ENCODE results near the gene PLA2G6.
"Not testable (repeated sequence)": the region's sequence is repeated elsewhere in the genome, so short reads cannot be mapped to it uniquely, and the experiment has no call there.

Gene PLA2G6

DNA sequence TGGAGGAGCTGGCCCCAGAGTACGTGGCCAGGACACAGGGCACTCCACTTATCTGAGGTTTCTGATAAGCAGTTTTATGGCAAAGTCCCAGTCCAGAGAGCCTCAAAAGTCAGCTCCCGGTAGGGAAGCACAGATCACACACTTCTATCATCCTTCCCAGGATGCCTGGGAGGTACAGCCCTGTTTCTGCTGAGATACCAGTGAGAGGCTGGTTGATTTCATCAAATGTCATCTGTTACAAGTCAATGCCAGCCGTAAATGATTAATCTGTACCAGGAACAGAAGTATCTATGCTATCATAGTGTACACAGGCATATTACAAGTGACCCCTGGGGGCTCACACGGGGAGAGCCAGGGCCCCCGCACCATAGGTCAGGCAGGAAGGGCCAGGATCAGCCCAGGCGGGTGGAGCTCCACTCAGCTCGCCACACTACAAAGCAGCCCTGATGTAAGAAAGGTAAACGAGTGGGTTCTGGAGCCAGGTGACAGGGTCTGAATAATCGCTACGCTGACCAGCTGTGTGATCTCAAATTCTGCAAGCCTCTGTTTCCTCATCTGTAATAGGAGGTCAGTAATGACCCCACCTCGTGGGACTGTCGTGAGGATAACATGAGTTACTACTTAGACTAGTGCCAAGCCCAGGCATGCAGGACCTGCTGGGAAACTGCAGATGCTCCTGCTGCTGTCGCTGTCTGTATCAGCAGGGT is 17.6 kb downstream of the PLA2G6 start:
- no peak for DNase-seq (ENCODE audit: low spot score in 2 of 2)
- Mint-ChIP-seq H3K4me1 (peaks cover 32% of the 10 kb centered on the region), H3K9me3 (no peaks in the 10 kb centered on the region), H3K36me3 (ENCODE audit: insufficient read depth) (peaks cover 11% of the 10 kb centered on the region), H3K27me3 (no peaks in the 10 kb centered on the region), H3K4me3 (no peak overlapping the region), H3K27ac (ENCODE audit: low read depth) (peak overlapping the region; percentile 57)
- no peak for ATAC-seq (replicated peaks; ENCODE audit: extremely low read depth, poor library complexity, severe bottlenecking)

DNA sequence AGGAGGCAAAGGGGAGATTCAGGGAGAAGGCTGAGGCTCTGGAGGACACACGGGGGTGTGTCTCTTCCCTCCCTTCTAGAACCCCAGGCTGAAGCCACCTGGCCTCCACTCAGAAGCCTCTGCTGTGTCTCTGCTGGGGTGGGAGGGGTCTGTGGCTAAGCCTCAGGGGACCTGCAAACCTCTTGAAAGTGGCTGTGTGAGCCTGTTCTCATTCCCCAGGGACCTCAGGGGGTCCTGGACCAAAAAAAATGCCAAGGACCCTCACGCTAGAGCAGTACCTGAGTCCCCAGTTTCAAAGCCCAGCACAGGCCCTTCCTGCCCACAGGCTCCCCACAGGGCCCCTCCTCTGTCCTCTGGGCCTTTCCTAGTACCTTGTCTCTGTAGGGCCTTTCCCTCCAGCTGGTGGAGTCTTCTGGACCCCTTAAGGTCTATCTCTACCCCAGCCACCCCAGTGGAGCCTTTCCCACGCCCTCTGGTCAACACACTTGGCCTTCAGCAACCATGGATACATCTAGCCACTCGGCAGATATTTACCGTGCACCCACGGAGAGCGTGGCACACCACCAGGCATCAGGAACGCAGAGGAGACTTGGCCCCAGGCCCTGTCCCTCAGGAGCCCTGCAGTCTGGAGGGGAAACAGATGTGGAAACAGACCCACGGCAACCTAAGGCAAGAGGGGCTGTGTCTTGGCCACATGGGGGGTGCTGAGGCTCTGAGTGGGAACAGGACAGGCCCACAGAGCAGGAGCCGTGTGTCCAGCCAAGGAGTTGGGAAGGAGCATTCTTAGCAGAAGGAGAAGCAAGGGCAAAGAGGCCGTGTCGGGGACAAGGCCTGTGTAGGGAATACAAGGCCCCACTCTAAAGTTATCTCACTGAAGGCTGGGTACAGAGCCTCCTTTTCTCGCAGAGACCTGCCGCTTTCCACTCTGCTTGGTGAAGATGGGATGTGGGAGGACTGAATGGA is 18.5 kb downstream of the PLA2G6 start:
- Mint-ChIP-seq H3K36me3 (ENCODE audit: insufficient read depth) (peaks cover 9% of the 10 kb centered on the region), H3K4me3 (no peak overlapping the region), H3K27me3 (no peaks in the 10 kb centered on the region), H3K27ac (ENCODE audit: low read depth) (no peak overlapping the region), H3K9me3 (no peaks in the 10 kb centered on the region), H3K4me1 (peaks cover 32% of the 10 kb centered on the region)
- DNase-seq (ENCODE audit: low spot score in 2 of 2) (no peak), ATAC-seq (replicated peaks; ENCODE audit: extremely low read depth, poor library complexity, severe bottlenecking) (no peak)

- ATAC-seq (replicated peaks; ENCODE audit: extremely low read depth, poor library complexity, severe bottlenecking) = no peak
- Mint-ChIP-seq H3K27ac (ENCODE audit: low read depth) (no peak overlapping the region), H3K4me1 (peaks cover 17% of the 10 kb centered on the region)
These were observed 25.9 kb downstream of the PLA2G6 start for GRCh38 chr22:38155703-38156102.

GRCh38 chr22:38154563-38154915 is 27.1 kb downstream of the PLA2G6 start:
- not testable (repeated sequence) for DNase-seq (ENCODE audit: low spot score in 2 of 2); H3K4me3 Mint-ChIP-seq; H3K27ac Mint-ChIP-seq (ENCODE audit: low read depth); H3K27me3 Mint-ChIP-seq; H3K9me3 Mint-ChIP-seq; H3K36me3 Mint-ChIP-seq (ENCODE audit: insufficient read depth); ATAC-seq (replicated peaks; ENCODE audit: extremely low read depth, poor library complexity, severe bottlenecking)
- H3K4me1 Mint-ChIP-seq = peaks cover 17% of the 10 kb centered on the region

More at GRCh38 chr22:38155703-38156102, 25.9 kb downstream of the PLA2G6 start:
- no peak for DNase-seq (ENCODE audit: low spot score in 2 of 2)
- Mint-ChIP-seq H3K9me3 (no peaks in the 10 kb centered on the region), H3K27me3 (no peaks in the 10 kb centered on the region), H3K36me3 (ENCODE audit: insufficient read depth) (peaks cover 2% of the 10 kb centered on the region), H3K4me3 (no peak overlapping the region)

DNA sequence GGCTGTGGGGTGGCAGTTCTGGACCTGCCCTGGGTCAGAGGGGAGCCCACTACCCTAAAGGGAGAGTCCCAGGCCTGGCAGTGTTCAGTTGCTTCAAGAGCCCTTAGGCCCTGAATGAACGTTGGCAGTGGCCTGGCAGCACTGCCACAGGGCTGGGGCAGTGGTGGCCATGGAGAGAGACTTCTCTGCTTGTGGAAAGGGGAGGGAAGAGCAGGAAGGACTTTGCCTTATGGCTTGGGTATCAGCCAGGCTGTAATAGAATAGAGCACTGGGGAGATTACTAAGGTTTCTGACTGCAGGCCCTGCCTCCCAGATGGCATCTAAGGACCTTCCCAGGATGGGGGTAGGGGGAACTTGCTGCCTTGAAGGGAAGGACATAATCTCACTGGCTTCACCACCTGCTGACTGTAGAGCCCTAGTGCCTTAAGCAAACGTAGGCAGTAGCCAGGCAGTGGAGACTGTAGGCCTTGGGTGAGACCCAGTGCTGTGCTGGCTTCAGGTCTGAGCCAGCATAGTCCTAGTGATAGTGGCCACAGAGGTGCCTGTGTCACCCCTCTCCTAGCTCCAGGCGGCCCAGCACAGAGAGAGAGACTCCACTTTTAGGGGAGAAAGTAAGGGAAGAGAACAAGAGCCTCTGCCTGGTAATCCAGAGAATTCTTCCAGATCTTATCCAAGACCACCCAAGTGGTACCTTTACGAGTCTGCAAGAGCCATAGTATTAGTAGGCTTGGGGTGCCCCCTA is 27.6 kb downstream of the PLA2G6 start:
- Mint-ChIP-seq H3K4me3 (no peak overlapping the region), H3K27ac (ENCODE audit: low read depth) (no peak overlapping the region), H3K4me1 (peaks cover 17% of the 10 kb centered on the region)

DNA sequence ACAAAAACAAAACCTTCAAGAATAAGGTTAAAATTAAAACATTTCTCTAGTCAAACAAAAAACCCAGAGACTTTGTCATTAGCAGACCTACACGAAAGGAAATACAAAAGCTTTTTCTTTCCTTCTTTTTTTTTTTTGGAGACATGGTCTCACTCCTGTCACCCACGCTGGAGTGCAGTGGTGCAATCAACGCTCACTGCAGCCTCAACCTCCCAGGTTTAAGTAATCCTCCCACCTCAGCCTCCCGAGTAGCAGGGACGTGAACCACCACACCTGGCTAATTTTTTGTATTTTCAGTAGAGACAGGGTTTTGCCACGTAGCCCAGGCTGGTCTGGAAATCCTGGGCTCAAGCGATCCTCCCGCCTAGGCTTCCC is 30.5 kb downstream of the PLA2G6 start:
- H3K27ac Mint-ChIP-seq (ENCODE audit: low read depth) = no peak overlapping the region
- H3K9me3 Mint-ChIP-seq = no peaks in the 10 kb centered on the region
- H3K36me3 Mint-ChIP-seq (ENCODE audit: insufficient read depth) = peaks cover 4% of the 10 kb centered on the region
- H3K27me3 Mint-ChIP-seq = no peaks in the 10 kb centered on the region
- no peak for ATAC-seq (replicated peaks; ENCODE audit: extremely low read depth, poor library complexity, severe bottlenecking)
- DNase-seq (ENCODE audit: low spot score in 2 of 2) = no peak
- no peak overlapping the region for H3K4me3 Mint-ChIP-seq
- H3K4me1 Mint-ChIP-seq = peaks cover 25% of the 10 kb centered on the region

More for the DNA sequence above, 27.6 kb downstream of the PLA2G6 start:
- ATAC-seq (replicated peaks; ENCODE audit: extremely low read depth, poor library complexity, severe bottlenecking) = no peak
- no peaks in the 10 kb centered on the region for H3K9me3 Mint-ChIP-seq
- DNase-seq (ENCODE audit: low spot score in 2 of 2) = no peak
- peaks cover 2% of the 10 kb centered on the region for H3K36me3 Mint-ChIP-seq (ENCODE audit: insufficient read depth)
- H3K27me3 Mint-ChIP-seq = no peaks in the 10 kb centered on the region

- DNase-seq (ENCODE audit: low spot score in 2 of 2) (no peak), ATAC-seq (replicated peaks; ENCODE audit: extremely low read depth, poor library complexity, severe bottlenecking) (no peak)
- Mint-ChIP-seq H3K4me1 (peaks cover 20% of the 10 kb centered on the region), H3K27ac (ENCODE audit: low read depth) (no peak overlapping the region), H3K36me3 (ENCODE audit: insufficient read depth) (peaks cover 7% of the 10 kb centered on the region), H3K4me3 (no peak overlapping the region), H3K27me3 (no peaks in the 10 kb centered on the region), H3K9me3 (no peaks in the 10 kb centered on the region)
These were observed 33.4 kb downstream of the PLA2G6 start for GRCh38 chr22:38148245-38148644.

DNA sequence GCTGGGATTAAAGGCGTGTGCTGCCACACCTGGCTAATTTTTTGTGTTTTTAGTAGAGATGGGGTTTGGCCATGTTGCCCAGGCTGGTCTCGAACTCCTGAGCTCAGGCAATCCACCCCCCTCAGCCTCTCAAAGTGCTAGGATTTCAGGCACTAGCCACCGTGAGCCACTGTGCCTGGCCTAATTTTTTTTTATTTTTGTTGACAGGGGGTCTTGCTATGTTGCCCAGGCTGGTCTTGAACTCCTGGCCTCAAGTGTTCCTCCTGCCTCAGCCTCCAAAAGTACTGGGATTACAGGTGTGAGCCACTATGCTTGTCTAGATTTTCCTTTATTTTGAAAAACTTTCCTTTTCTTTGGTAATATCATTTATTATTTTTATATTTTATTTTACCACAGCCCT is 35.5 kb downstream of the PLA2G6 start:
- H3K36me3 Mint-ChIP-seq (ENCODE audit: insufficient read depth); ATAC-seq (replicated peaks; ENCODE audit: extremely low read depth, poor library complexity, severe bottlenecking); H3K27ac Mint-ChIP-seq (ENCODE audit: low read depth): not testable (repeated sequence)

DNA sequence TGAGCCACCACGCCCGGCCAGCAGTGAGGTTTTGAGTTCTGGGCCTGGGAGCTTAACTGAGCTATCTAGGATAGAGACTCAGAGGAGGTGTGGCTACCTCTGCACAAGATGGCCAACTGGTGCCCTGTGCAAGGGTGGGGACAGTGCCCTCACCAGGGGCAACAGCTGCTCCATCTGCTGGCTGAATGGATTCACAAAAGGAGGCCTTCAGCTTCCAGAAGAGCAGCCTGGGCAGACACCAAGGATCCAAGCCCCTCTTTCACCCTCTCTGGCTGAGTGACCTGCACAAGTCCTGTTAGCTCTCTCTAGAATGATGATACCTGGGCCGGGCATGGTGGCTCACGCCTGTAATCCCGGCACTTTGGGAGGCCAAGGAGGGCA is 37.6 kb downstream of the PLA2G6 start:
- Mint-ChIP-seq H3K27me3 (no peaks in the 10 kb centered on the region), H3K36me3 (ENCODE audit: insufficient read depth) (peaks cover 14% of the 10 kb centered on the region), H3K4me3 (no peak overlapping the region), H3K4me1 (peaks cover 23% of the 10 kb centered on the region), H3K9me3 (no peaks in the 10 kb centered on the region), H3K27ac (ENCODE audit: low read depth) (peak overlapping the region; percentile 79)
- ATAC-seq (replicated peaks; ENCODE audit: extremely low read depth, poor library complexity, severe bottlenecking) (no peak), DNase-seq (ENCODE audit: low spot score in 2 of 2) (no peak)

More for the DNA sequence above, 35.5 kb downstream of the PLA2G6 start:
- peaks cover 23% of the 10 kb centered on the region for H3K4me1 Mint-ChIP-seq
- H3K9me3 Mint-ChIP-seq; H3K27me3 Mint-ChIP-seq; DNase-seq (ENCODE audit: low spot score in 2 of 2); H3K4me3 Mint-ChIP-seq: not testable (repeated sequence)

- ATAC-seq (replicated peaks; ENCODE audit: extremely low read depth, poor library complexity, severe bottlenecking) (no peak), DNase-seq (ENCODE audit: low spot score in 2 of 2) (no peak)
- H3K36me3 Mint-ChIP-seq (ENCODE audit: insufficient read depth) = peaks cover 20% of the 10 kb centered on the region
- H3K27me3 Mint-ChIP-seq = no peaks in the 10 kb centered on the region
- no peaks in the 10 kb centered on the region for H3K9me3 Mint-ChIP-seq
- H3K27ac Mint-ChIP-seq (ENCODE audit: low read depth) = no peak overlapping the region
- peaks cover 16% of the 10 kb centered on the region for H3K4me1 Mint-ChIP-seq
- peak overlapping the region; percentile 56 for H3K4me3 Mint-ChIP-seq
These were observed 39.0 kb downstream of the PLA2G6 start for GRCh38 chr22:38142606-38143005.

DNA sequence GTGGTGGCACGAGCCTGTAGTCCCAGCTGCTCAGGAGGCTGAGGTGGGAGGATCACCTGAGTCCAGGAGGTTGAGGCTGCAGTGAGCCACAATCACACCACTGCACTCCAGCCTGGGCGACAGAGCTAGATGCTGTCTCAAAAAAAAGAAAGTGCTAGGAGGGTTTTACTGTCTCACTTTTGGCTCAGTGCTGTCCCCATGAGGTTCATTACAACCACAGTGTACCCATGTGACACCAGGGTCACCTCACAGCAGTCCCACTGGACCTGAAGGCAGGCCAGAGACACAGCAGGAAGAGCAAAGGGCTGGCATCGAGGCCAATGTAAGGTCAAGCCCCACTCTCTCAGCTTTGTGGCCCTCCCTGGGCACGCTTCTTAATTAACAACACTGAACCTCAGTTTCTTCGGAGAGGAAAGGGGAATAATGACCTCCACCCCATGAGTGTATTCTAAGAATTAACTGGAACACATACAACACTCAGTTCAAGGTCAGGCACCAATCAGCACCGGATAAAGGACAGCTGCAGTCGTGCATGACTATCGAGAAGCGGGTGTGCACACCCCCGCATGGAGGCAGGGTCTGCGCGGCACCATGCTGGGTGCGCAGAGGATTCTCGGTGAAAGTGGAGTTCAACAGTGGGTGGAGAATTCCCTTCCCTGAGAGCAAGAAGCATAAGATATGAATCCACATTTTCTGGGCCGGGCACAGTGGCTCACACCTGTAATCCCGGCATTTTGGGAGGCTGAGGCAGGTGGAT is 40.2 kb downstream of the PLA2G6 start:
- H3K36me3 Mint-ChIP-seq (ENCODE audit: insufficient read depth) = peaks cover 22% of the 10 kb centered on the region
- H3K4me1 Mint-ChIP-seq = peaks cover 16% of the 10 kb centered on the region
- DNase-seq (ENCODE audit: low spot score in 2 of 2) = no peak
- H3K9me3 Mint-ChIP-seq = no peaks in the 10 kb centered on the region
- ATAC-seq (replicated peaks; ENCODE audit: extremely low read depth, poor library complexity, severe bottlenecking) = no peak
- no peak overlapping the region for H3K4me3 Mint-ChIP-seq
- no peak overlapping the region for H3K27ac Mint-ChIP-seq (ENCODE audit: low read depth)
- H3K27me3 Mint-ChIP-seq = no peaks in the 10 kb centered on the region

- ATAC-seq (replicated peaks; ENCODE audit: extremely low read depth, poor library complexity, severe bottlenecking) (no peak), DNase-seq (ENCODE audit: low spot score in 2 of 2) (no peak)
- Mint-ChIP-seq H3K4me1 (peaks cover 16% of the 10 kb centered on the region), H3K9me3 (no peaks in the 10 kb centered on the region), H3K27me3 (no peaks in the 10 kb centered on the region), H3K27ac (ENCODE audit: low read depth) (peak overlapping the region; percentile 50), H3K4me3 (no peak overlapping the region), H3K36me3 (ENCODE audit: insufficient read depth) (peaks cover 27% of the 10 kb centered on the region)
These were observed 41.7 kb downstream of the PLA2G6 start for GRCh38 chr22:38139901-38140300.

Measured in central memory CD8-positive, alpha-beta T cell (primary cell).